Karpas-422 (cell line): ENCODE data around the gene CACNA1C. TPM values are rescaled to one million over a fixed set of nuclear protein-coding genes. Genes with fewer than 3 reads are reported as not detected.

Experiments
- DNase-seq: peaks from one replicate; pipeline ENCODE4 v3.0.0-alpha.2; 2015
- H2AFZ ChIP-seq: fragments of 200-600 bp; sonication (generic); 2 replicates; pipeline ENCODE4 v1.6.1; 2014; ENCODE audit warnings: antibody characterized with exemption, low read length, mixed read lengths
- H3K27ac ChIP-seq: fragments of 200-600 bp; sonication (generic); 2 replicates; pipeline ENCODE4 v1.5.1; 2014; ENCODE audit warnings: mild to moderate bottlenecking, low read length, moderate library complexity
- H3K27me3 ChIP-seq: fragments of 200-600 bp; sonication (generic); 2 replicates; pipeline ENCODE4 v1.6.1; 2014; ENCODE audit warnings: low read length, mixed read lengths
- H3K36me3 ChIP-seq: fragments of 200-600 bp; sonication (generic); 2 replicates; pipeline ENCODE4 v1.6.1; 2014; ENCODE audit warnings: low read length, mixed read lengths; ENCODE audit not compliant: insufficient read depth
- H3K4me1 ChIP-seq: fragments of 200-600 bp; sonication (generic); 2 replicates; pipeline ENCODE4 v1.6.1; 2014; ENCODE audit warnings: mild to moderate bottlenecking, low read length, mixed read lengths
- H3K4me2 ChIP-seq: fragments of 200-600 bp; sonication (generic); 2 replicates; pipeline ENCODE4 v1.6.1; 2014; ENCODE audit warnings: low read length, low read depth, mild to moderate bottlenecking; ENCODE audit not compliant: poor library complexity, severe bottlenecking
- H3K4me3 ChIP-seq: fragments of 200-600 bp; sonication (generic); 2 replicates; pipeline ENCODE4 v1.5.1; 2014; ENCODE audit warnings: mild to moderate bottlenecking, antibody characterized with exemption, low read length, mixed read lengths
- H3K79me2 ChIP-seq: fragments of 200-600 bp; sonication (generic); 2 replicates; pipeline ENCODE4 v1.6.1; 2014; ENCODE audit warnings: mild to moderate bottlenecking, low read length, mixed read lengths
- H3K9ac ChIP-seq: fragments of 200-600 bp; sonication (generic); 2 replicates; pipeline ENCODE4 v1.6.0; 2014; ENCODE audit warnings: low read length
- H3K9me2 ChIP-seq: fragments of 200-600 bp; sonication (generic), shearing (Covaris generic); replicated peaks from 2 replicates; pipeline ENCODE4 v1.6.0; 2014; ENCODE audit warnings: mild to moderate bottlenecking, low read length, moderate library complexity; ENCODE audit not compliant: insufficient read depth
- H3K9me3 ChIP-seq: fragments of 300-700, 200-600 bp; sonication (generic); 2 replicates; pipeline ENCODE4 v1.6.1; 2014; ENCODE audit warnings: low read length, mixed read lengths
- H4K20me1 ChIP-seq: fragments of 200-600 bp; sonication (generic); 2 replicates; pipeline ENCODE4 v1.6.1; 2014; ENCODE audit warnings: mild to moderate bottlenecking, antibody characterized with exemption, low read length, low read depth; ENCODE audit not compliant: insufficient read depth
- total RNA-seq: library from RNA; depleted of rRNA; stranded (reverse); fragments of >200 nt; shearing (Covaris generic); gene quantifications from 2 replicates; pipeline ENCODE4 v1.2.3, GENCODE V29; 2014; ENCODE audit warnings: low replicate concordance

The CACNA1C gene
- total RNA-seq, 1 experiment from 2014 or later, result 0.11 TPM

DNA sequence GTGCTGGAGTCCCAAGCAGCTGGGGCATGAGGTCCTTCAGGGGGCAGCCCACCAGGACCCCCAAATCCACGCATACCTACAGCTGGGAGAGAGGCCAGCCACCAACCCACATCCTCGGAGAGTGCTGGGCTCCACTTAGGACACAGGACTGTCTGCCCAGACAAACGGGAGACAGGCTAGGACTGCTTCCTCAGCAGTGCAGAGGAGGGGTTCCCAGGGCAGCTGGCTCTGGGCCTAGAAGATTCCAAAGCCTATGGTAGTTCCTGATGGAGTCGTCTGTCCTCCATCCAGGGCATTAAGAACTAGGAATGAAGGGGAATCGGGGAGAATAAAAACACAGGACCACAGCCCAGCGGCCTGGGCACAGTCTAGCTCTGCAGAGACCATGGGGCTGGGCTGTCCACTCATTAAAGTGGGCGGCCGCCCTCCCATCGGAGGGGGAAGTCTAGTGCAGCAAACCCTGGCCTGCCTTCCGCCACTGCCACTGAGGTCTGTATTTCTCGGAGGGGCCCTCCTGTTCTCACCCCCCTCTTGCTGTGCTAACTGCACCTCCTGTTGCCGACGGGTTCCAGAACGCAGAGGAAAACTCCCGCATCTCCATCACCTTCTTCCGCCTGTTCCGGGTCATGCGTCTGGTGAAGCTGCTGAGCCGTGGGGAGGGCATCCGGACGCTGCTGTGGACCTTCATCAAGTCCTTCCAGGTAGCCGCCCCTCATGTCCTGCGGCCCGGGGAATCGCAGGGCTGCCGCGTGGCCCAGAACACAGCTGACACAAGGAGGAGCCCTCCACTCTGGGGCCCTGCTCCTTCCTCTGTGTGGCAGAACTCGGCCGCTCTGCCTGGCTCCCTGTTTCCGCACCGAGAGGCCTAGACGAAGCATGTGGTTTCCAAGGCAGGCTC, 598.5 kb downstream of the CACNA1C start:
- H3K36me3 ChIP-seq, result no peaks in the 10 kb centered on the region
- no peak overlapping the region for H2AFZ ChIP-seq
- H4K20me1 ChIP-seq, result no peaks in the 10 kb centered on the region
- no peaks in the 10 kb centered on the region for H3K9me3 ChIP-seq
- H3K27ac ChIP-seq, result no peak overlapping the region
- H3K27me3 ChIP-seq, result no peaks in the 10 kb centered on the region
- H3K9me2 ChIP-seq, result no peaks in the 10 kb centered on the region
- no peak for DNase-seq
- no peak overlapping the region for H3K4me3 ChIP-seq
- no peaks in the 10 kb centered on the region for H3K79me2 ChIP-seq
- no peaks in the 10 kb centered on the region for H3K4me1 ChIP-seq
- no peak overlapping the region for H3K9ac ChIP-seq
- no peak overlapping the region for H3K4me2 ChIP-seq

DNA sequence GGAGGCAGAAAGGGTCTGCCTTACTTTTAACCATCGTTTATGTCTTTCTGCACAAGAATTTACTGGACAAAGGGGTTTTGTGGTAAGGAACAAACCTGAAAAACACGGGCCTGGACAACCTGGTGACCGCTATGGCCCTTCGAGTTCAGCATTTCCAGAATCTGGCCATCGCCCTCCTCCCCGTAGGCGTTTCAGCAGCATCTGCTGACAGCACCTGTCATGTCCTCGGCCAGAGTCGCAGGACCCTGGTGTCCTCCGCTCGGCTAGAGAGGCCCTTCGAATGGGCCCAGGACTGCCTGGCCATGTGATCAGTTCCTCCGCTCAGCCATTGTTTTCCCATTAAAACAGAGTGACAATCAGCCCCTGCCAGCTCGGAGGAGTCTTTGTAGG, 599.2 kb downstream of the CACNA1C start:
- H3K9ac ChIP-seq, result no peak overlapping the region
- no peaks in the 10 kb centered on the region for H4K20me1 ChIP-seq
- no peaks in the 10 kb centered on the region for H3K79me2 ChIP-seq
- H3K4me2 ChIP-seq, result no peak overlapping the region
- no peak overlapping the region for H2AFZ ChIP-seq
- no peaks in the 10 kb centered on the region for H3K9me2 ChIP-seq
- no peaks in the 10 kb centered on the region for H3K4me1 ChIP-seq
- H3K27me3 ChIP-seq, result no peaks in the 10 kb centered on the region
- H3K36me3 ChIP-seq, result no peaks in the 10 kb centered on the region
- H3K27ac ChIP-seq, result no peak overlapping the region
- no peaks in the 10 kb centered on the region for H3K9me3 ChIP-seq
- H3K4me3 ChIP-seq, result no peak overlapping the region
- DNase-seq, result no peak

- Histone ChIP-seq H4K20me1 (no peaks in the 10 kb centered on the region), H3K9me3 (no peaks in the 10 kb centered on the region)
Observed at GRCh38 chr12:2652401-2653081, 599.8 kb downstream of the CACNA1C start.

DNA sequence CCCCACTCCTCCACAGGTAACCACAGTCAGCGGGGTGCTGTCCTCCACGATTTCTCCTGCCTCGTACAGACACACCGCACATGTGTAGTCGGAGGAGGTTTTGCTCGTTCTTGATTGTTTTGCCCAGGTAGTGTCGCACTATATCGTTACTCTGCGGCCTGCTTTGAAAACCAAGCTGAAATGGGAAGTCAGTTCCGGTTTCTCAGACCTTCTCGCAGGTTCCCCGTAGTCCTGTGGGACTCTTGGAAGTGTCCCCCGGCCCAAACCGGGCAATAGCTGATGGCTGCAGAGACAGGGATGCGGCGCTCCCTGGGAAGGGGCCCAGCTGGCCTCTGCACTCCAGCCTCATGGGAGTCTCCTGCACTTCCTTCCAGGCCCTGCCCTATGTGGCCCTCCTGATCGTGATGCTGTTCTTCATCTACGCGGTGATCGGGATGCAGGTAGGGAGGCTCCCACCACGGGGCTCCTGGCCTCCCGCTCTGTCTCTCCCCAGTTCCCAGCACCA, 600.7 kb downstream of the CACNA1C start:
- H3K9me2 ChIP-seq, result no peaks in the 10 kb centered on the region
- H3K4me3 ChIP-seq, result no peak overlapping the region
- H4K20me1 ChIP-seq, result no peaks in the 10 kb centered on the region
- peaks cover 6% of the 10 kb centered on the region for H3K4me1 ChIP-seq
- no peak for DNase-seq
- no peak overlapping the region for H3K27ac ChIP-seq
- H3K36me3 ChIP-seq, result no peaks in the 10 kb centered on the region
- H2AFZ ChIP-seq, result no peak overlapping the region
- H3K9ac ChIP-seq, result no peak overlapping the region
- no peaks in the 10 kb centered on the region for H3K79me2 ChIP-seq
- no peaks in the 10 kb centered on the region for H3K27me3 ChIP-seq
- no peak overlapping the region for H3K4me2 ChIP-seq
- no peaks in the 10 kb centered on the region for H3K9me3 ChIP-seq

More at GRCh38 chr12:2652401-2653081, 599.8 kb downstream of the CACNA1C start:
- no peak overlapping the region for H3K4me2 ChIP-seq
- no peak overlapping the region for H3K4me3 ChIP-seq
- H3K79me2 ChIP-seq, result no peaks in the 10 kb centered on the region
- H3K27ac ChIP-seq, result no peak overlapping the region
- H3K27me3 ChIP-seq, result no peaks in the 10 kb centered on the region
- no peaks in the 10 kb centered on the region for H3K4me1 ChIP-seq
- H3K9ac ChIP-seq, result no peak overlapping the region
- no peak for DNase-seq
- H3K9me2 ChIP-seq, result no peaks in the 10 kb centered on the region
- no peaks in the 10 kb centered on the region for H3K36me3 ChIP-seq
- H2AFZ ChIP-seq, result no peak overlapping the region

DNA sequence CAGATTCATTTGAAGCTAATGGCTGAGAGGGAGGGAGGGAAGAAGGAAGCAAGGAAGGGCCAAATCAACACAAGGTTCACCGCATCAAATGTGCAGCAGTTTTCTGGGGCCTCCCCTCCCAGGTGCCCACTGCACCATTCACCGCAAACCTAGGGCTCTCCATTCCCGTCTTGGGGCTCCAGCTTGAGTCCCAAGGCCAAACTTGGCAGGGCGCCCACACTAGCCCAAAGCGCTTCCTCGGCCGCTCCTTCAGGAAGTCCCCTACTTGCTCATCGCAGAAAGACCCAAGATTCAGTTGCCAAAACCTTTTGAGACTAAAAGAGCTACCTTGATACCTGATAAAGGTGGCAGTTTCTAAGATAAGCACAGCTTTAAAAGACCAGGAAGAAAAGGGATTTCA, 601.5 kb downstream of the CACNA1C start:
- Histone ChIP-seq H3K79me2 (no peaks in the 10 kb centered on the region), H3K27ac (no peak overlapping the region), H3K27me3 (no peaks in the 10 kb centered on the region), H3K9me2 (no peaks in the 10 kb centered on the region), H2AFZ (no peak overlapping the region), H3K4me3 (no peak overlapping the region), H3K9me3 (no peaks in the 10 kb centered on the region), H3K36me3 (no peaks in the 10 kb centered on the region), H3K4me2 (no peak overlapping the region), H3K9ac (no peak overlapping the region), H4K20me1 (no peaks in the 10 kb centered on the region), H3K4me1 (peaks cover 14% of the 10 kb centered on the region)
- DNase-seq, result no peak

DNA sequence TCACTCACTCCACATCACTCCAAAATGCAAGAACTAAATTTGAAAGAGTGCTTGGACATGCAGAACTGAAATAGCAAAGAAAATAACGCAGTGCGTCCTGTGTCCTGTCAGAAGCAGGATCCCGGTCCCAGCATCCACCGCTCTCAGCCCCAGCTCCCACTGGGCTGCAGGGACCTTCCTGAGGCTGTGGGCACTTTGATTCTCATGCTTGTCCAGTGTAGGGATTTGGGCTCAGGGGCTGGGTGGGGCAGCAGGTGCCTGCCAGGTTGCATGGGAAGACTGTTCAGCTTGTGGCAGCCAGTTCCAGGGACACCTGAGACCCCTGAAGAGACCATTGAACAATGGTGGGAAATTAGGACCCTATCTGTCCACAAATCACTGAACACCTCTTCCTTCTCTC, 602.0 kb downstream of the CACNA1C start:
- Histone ChIP-seq H3K9ac (no peak overlapping the region), H3K4me1 (peaks cover 18% of the 10 kb centered on the region), H3K27ac (no peak overlapping the region), H3K9me2 (no peaks in the 10 kb centered on the region), H3K79me2 (no peaks in the 10 kb centered on the region), H3K27me3 (no peaks in the 10 kb centered on the region), H3K9me3 (no peaks in the 10 kb centered on the region), H2AFZ (no peak overlapping the region), H3K36me3 (no peaks in the 10 kb centered on the region), H3K4me3 (no peak overlapping the region), H3K4me2 (no peak overlapping the region), H4K20me1 (no peaks in the 10 kb centered on the region)
- no peak for DNase-seq

GRCh38 chr12:2662524-2662923, 609.7 kb downstream of the CACNA1C start:
- DNase-seq, result no peak
- Histone ChIP-seq H3K4me3 (no peak overlapping the region), H3K27me3 (no peaks in the 10 kb centered on the region), H2AFZ (no peak overlapping the region), H3K27ac (no peak overlapping the region), H3K4me1 (peaks cover 22% of the 10 kb centered on the region), H3K4me2 (no peak overlapping the region), H3K79me2 (no peaks in the 10 kb centered on the region), H4K20me1 (no peaks in the 10 kb centered on the region), H3K9ac (no peak overlapping the region), H3K9me3 (no peaks in the 10 kb centered on the region), H3K9me2 (no peaks in the 10 kb centered on the region), H3K36me3 (no peaks in the 10 kb centered on the region)
